GM12874 (cell line): Measurements from ENCODE around the gene IHH.

Experiments used
- CTCF ChIP-seq: IDR thresholded peaks from 2 replicates; pipeline ENCODE4 v1.5.1; 2011; ENCODE audit warnings: low read depth, mild to moderate bottlenecking, control low read depth, low read length, moderate library complexity; ENCODE audit not compliant: insufficient read depth

Gene IHH

GRCh38 chr2:219016721-219017120 is 44.0 kb downstream of the IHH start:
- no peak for TF ChIP-seq CTCF

GRCh38 chr2:219010873-219011272 is 49.8 kb downstream of the IHH start:
- no peak for TF ChIP-seq CTCF

- TF ChIP-seq CTCF, result peak; percentile 70
Observed at GRCh38 chr2:219010162-219010756, 50.5 kb downstream of the IHH start.

GRCh38 chr2:219009294-219009693 is 51.4 kb downstream of the IHH start:
- TF ChIP-seq CTCF, result no peak
